HFF-Myc (cell line): ENCODE results near the gene CDC42EP3.

Source experiments
- DNase-seq: peaks from one replicate; pipeline ENCODE4 v3.0.0-alpha.2; 2011; ENCODE audit warnings: low read depth; ENCODE audit errors: extremely low read depth
- H3K4me3 ChIP-seq: replicated peaks from 2 replicates; pipeline ENCODE4 v1.5.1; 2011; ENCODE audit warnings: low read depth, mild to moderate bottlenecking, control low read depth, low read length
- CTCF ChIP-seq: IDR thresholded peaks from 2 replicates; pipeline ENCODE4 v1.5.1; 2012; ENCODE audit warnings: mild to moderate bottlenecking, low read depth, low read length, control low read depth; ENCODE audit errors: missing control alignments

Gene CDC42EP3

GRCh38 chr2:37623971-37624900 lies 47.2 kb downstream of the CDC42EP3 start:
- H3K4me3 ChIP-seq: no peak overlapping the region
- TF ChIP-seq CTCF: no peak
- no peak for DNase-seq

GRCh38 chr2:37623406-37623805 lies 48.0 kb downstream of the CDC42EP3 start:
- no peak overlapping the region for H3K4me3 ChIP-seq
- no peak for TF ChIP-seq CTCF

GRCh38 chr2:37622450-37623100 lies 48.9 kb downstream of the CDC42EP3 start:
- no peak overlapping the region for H3K4me3 ChIP-seq
- DNase-seq: no peak
- no peak for TF ChIP-seq CTCF

More at GRCh38 chr2:37623406-37623805, 48.0 kb downstream of the CDC42EP3 start:
- DNase-seq: no peak

- no peak for TF ChIP-seq CTCF
- no peak for DNase-seq
- H3K4me3 ChIP-seq: no peak overlapping the region
Measured at GRCh38 chr2:37621199-37621598, 50.2 kb downstream of the CDC42EP3 start.

- DNase-seq: no peak
- TF ChIP-seq CTCF: no peak
- H3K4me3 ChIP-seq: no peak overlapping the region
Measured at GRCh38 chr2:37619959-37620300, 51.5 kb downstream of the CDC42EP3 start.

GRCh38 chr2:37619230-37619958 lies 52.0 kb downstream of the CDC42EP3 start:
- TF ChIP-seq CTCF: no peak

More at GRCh38 chr2:37619230-37619958, 52.0 kb downstream of the CDC42EP3 start:
- DNase-seq: no peak
- no peak overlapping the region for H3K4me3 ChIP-seq
